22Rv1 (cell line): ENCODE data around the gene PRIMPOL.

Source experiments
- H3K27ac ChIP-seq: fragments of 450-650 bp; 2 replicates; pipeline ENCODE4 v1.5.1; 2017
- ZFX ChIP-seq: fragments of 450-650 bp; IDR thresholded peaks from 2 replicates; pipeline ENCODE4 v1.6.1; 2017; ENCODE audit warnings: antibody characterized with exemption, borderline replicate concordance
- TF ChIP-seq, protein P1 (sequence below): fragments of 450-650 bp; IDR thresholded peaks from 2 replicates; pipeline ENCODE4 v1.5.1; 2017; ENCODE audit warnings: mild to moderate bottlenecking

The PRIMPOL gene

DNA sequence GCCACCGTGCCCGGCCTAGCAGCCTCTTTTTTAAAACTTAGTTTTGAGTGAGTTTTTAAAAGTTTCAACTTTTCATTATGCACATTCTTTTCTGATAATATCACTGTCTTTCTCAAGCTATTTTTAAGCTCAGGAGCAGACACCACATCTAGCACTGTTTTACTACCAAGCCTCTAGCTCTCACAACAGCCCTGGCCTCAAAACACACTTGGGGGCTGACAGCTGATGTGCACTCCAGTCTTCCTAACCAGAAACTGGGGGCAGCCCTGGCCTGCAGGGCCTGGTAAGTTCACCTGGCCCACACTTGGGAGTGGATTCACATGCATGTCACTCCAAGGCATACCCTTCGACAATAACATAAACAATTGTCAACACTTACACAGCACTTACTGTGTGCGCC lies 50.4 kb downstream of the PRIMPOL start:
- no peak overlapping the region for H3K27ac ChIP-seq
- TF ChIP-seq ZFX: no peak
- TF ChIP-seq, protein P1, sequence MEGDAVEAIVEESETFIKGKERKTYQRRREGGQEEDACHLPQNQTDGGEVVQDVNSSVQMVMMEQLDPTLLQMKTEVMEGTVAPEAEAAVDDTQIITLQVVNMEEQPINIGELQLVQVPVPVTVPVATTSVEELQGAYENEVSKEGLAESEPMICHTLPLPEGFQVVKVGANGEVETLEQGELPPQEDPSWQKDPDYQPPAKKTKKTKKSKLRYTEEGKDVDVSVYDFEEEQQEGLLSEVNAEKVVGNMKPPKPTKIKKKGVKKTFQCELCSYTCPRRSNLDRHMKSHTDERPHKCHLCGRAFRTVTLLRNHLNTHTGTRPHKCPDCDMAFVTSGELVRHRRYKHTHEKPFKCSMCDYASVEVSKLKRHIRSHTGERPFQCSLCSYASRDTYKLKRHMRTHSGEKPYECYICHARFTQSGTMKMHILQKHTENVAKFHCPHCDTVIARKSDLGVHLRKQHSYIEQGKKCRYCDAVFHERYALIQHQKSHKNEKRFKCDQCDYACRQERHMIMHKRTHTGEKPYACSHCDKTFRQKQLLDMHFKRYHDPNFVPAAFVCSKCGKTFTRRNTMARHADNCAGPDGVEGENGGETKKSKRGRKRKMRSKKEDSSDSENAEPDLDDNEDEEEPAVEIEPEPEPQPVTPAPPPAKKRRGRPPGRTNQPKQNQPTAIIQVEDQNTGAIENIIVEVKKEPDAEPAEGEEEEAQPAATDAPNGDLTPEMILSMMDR: no peak

DNA sequence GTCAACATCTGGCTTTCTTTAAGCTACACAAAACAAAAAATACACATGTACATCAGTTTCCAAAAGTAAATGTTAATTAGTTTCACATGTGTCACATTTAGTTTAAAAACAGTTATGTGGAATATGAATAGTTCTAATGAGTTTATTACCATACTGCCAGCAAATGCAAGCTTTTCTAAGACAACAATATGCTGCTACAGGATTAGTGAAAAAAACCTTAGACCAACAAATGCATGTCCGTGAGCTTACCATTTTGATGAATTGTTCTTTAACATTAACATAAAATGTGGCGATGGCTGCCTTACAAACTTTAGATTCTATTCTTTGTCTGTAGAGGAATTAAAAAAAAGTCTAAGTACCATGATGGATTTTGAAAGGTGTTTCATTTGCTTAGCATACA lies 52.6 kb downstream of the PRIMPOL start:
- TF ChIP-seq, protein P1: no peak
- no peak for TF ChIP-seq ZFX
- H3K27ac ChIP-seq: no peak overlapping the region

DNA sequence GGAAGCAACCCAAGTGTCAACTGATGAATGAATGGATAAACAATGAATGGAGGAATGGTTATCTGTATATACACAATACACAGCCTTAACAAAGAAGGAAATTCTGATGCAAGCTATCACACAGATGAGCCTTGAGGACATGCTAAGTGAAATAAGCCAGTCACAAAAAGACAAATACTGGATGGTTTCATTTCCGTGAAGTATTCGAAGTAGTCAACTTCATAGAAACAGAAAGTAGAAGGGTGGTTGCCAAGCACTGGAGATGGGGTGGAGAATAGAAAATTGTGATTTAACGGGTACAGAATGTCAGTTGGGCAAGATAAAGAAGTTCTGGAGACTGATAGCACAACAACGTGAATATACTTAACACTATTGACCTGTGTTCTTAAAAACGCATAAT lies 56.2 kb downstream of the PRIMPOL start:
- no peak overlapping the region for H3K27ac ChIP-seq
- TF ChIP-seq ZFX: no peak
- TF ChIP-seq, protein P1: no peak

DNA sequence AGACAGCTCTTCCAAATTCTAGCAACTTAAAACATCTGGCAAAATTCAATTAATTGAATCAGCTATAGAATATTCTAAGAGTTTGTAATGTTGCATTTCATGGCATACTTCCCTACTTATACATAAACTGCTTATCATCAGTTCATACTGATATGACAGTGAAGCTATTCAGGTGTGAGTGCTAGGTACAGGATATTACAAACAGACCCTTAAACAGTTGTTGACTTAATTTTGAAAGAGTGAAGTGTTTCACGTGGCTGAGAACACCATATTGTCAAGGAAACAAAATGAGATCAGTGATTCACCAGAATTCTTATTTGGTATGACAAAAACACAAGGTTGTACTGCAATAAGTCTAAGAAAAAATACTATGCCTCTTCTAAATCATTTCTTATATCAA lies 56.9 kb downstream of the PRIMPOL start:
- no peak for TF ChIP-seq ZFX
- TF ChIP-seq, protein P1: no peak
- H3K27ac ChIP-seq: no peak overlapping the region

DNA sequence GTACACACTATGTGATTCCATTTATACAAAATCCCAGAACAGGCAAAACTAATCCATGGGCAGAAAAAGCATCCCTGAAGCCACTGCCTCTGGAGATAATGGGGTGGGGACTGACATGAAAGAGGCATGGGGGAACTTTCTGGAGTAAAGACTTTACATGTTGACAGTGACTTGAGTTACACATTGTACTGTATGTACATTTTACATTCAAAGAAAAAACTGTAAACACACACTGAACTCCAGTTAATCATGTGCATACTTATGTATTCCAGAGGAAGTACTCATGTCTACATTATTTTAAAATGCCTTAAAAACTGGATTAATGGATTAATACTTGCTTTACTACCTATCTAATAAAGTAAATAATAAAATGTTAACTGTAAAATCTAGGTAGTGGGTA lies 62.8 kb downstream of the PRIMPOL start:
- no peak overlapping the region for H3K27ac ChIP-seq
- TF ChIP-seq ZFX: no peak

DNA sequence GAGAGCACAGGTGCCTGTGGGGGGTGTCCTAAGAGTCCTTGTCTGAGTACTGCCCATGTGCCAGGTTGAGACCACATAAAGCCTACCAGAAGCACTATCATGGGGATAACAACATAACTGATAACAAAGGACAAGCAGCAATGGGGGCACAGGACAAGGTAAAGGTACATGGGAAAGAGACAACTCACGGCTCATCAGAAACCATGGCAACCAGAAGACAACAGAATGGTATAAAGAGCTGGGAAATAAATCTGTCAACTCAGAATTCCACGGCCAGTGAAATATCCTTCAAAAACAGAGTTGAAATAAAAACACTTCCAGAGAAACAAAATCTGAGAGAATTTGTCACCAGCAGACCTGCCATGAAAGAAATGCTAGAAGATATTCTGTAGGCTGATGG lies 64.3 kb downstream of the PRIMPOL start:
- H3K27ac ChIP-seq: no peak overlapping the region
- TF ChIP-seq, protein P1: no peak
- no peak for TF ChIP-seq ZFX

DNA sequence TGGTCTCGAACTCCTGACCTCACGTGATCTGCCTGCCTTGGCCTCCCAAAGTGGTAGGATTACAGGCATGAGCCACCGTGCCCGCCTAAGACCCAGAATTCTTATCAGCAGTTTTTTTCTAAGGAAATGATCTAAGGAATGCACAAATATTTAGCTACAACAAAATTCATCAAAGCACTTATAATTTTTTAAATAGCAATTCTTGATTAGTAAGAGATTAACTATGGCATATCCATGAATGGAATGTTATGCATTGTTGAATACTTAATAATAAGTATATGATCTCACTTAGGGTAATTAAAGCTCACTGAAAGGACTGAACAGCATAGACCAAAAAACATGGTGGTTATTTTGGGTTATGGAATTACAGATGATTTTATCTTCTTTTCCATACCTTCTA lies 66.0 kb downstream of the PRIMPOL start:
- no peak for TF ChIP-seq ZFX
- TF ChIP-seq, protein P1: no peak
- H3K27ac ChIP-seq: no peak overlapping the region

DNA sequence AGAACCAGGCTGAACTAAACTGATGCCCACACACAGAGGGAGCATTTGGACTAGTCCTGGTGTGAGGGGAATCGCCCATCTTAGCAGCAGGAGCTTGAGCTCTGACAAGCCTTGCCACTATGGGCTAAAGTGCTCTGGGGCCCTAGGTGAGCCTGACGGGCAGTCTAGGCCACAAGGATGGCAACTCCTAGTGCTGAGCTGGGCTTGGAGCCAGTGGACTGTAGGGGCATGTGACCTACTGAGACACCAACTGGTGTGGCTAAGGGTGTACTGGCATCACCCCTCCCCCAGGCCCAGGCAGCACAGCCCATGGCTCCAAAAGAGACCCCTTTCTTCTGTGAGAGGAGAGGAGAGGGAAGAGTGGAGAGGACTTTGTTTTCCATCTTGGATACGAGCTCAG lies 69.9 kb downstream of the PRIMPOL start:
- H3K27ac ChIP-seq: no peak overlapping the region
- TF ChIP-seq ZFX: no peak
- TF ChIP-seq, protein P1: no peak
